GM19438 (cell line): ENCODE results near the gene TNFAIP3.

Experiments
- ATAC-seq: cut with Tn5 transposase; IDR thresholded peaks from one replicate; pipeline ENCODE4 v1.9.1; 2021; ENCODE audit warnings: low read depth; ENCODE audit not compliant: unreplicated experiment

TNFAIP3 gene

GRCh38 chr6:137894779-137895385 is 27.8 kb downstream of the TNFAIP3 start:
- no peak for ATAC-seq

- ATAC-seq = no peak
Measured at GRCh38 chr6:137896647-137897046, 29.6 kb downstream of the TNFAIP3 start.

- ATAC-seq = no peak
Measured at GRCh38 chr6:137900815-137901214, 33.8 kb downstream of the TNFAIP3 start.

- ATAC-seq = no peak
Measured at GRCh38 chr6:137901454-137901853, 34.4 kb downstream of the TNFAIP3 start.

GRCh38 chr6:137902699-137903098 is 35.6 kb downstream of the TNFAIP3 start:
- no peak for ATAC-seq

DNA sequence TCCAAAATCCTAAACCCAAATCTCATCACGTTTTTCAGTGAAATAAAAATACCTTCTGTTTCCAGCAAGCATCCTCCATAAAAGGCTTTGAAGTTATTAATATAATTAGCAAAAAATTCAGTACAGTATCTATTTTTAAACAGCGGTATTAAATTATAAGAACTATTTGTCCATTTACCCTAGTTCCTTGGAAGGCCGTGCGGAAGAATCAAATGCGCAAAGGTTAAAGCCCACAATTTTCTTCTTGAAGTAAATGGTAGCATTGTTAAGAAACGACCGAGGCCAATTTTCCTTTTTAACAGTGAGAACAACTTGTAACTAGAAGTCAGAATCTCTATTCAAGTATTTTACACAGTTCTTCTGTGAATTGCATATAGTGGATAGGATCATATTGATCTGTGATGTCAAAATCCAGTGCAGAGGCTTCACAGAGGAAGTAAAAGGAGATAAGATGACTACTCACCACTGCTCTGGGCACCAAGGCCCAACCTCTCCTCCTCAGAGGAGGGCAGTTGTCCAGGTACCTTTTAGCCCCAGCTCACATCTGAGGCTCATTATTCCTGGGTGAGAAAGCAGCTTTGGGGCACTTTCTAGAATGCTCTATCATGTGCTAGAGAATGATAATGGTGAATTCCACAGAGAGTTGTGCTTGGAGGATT is 36.3 kb downstream of the TNFAIP3 start:
- no peak for ATAC-seq

- peak; percentile 84 for ATAC-seq
Measured at GRCh38 chr6:137903933-137904821, 37.1 kb downstream of the TNFAIP3 start.

DNA sequence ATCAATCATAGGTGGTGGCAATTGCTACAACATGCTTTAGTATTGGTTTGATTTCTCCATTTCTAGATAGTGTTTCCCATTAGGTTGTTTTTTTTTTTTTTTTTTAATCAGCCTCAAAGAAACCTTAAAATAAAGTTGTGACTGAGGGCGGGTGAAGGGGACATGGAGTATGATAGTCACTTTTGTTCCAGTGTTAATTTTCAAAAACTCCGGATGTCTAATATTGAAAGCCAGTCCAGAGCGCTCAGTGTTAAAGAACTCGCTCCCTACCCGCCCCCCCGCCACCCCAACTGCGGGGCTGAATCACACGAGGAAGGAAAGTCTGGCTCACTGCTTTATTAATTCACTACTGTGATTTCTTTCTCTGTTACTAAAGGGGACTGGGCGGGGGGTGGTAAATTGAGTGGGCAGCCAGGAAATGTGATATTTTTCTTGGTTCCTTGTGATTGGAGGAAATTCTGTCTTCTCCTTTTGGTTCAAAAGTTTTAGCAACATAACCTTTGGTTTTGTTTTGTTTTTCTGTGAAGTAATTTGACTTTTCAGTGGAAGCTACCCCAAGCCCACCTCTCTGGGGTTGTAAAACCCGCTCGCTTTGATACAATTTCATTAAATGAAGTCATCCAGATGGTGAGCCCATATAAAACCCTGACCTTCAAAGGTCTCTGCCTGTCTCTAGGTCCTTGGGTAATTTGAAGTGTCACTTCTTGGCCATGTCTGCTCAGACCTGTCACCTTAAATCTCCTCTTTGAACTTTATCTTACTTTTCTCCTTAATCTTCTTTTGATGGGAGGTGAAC is 38.0 kb downstream of the TNFAIP3 start:
- ATAC-seq = peak; percentile 45

DNA sequence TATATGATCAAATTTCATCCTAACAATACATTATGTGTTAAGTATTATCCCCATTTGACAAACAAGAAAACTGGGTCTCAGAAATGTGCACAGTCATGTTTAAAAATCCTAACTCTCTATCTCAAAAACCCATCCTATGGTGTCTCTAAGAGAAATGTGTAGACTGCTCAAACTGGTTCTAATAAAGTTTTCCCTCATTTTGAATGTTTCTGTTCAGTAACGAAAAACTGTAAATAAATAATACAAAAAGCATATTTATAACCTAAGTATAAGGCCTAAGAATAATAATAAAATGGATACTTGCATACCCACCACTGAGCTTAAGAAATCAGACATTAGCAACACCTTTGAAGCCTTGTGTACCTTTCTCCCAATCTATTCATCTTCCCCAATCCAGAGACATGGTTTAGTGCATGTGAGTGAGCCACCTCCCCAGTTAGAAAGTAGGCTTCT is 39.0 kb downstream of the TNFAIP3 start:
- ATAC-seq = no peak

- ATAC-seq = no peak
Measured at GRCh38 chr6:137907170-137907569, 40.1 kb downstream of the TNFAIP3 start.

GRCh38 chr6:137909533-137909932 is 42.5 kb downstream of the TNFAIP3 start:
- no peak for ATAC-seq

DNA sequence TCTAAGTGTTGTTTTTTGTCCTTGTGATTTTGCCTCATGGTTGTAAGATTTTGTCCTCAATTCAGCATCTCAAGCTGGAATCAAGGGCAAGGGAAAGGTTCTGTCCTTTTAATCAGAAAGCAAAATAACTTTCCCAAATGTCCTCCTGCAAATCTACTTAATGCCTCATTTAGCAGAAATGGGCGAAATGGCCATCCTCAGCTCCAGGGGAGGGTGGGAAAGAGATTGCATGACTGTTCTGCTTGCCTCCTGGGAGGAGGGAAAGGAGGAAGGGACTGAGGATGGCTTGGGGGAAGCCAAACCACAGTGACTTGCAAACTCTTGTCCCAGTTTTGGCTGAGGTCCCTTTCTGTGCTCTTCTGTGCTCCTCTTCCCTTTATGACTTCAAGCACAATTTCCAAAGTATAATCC is 43.4 kb downstream of the TNFAIP3 start:
- no peak for ATAC-seq

DNA sequence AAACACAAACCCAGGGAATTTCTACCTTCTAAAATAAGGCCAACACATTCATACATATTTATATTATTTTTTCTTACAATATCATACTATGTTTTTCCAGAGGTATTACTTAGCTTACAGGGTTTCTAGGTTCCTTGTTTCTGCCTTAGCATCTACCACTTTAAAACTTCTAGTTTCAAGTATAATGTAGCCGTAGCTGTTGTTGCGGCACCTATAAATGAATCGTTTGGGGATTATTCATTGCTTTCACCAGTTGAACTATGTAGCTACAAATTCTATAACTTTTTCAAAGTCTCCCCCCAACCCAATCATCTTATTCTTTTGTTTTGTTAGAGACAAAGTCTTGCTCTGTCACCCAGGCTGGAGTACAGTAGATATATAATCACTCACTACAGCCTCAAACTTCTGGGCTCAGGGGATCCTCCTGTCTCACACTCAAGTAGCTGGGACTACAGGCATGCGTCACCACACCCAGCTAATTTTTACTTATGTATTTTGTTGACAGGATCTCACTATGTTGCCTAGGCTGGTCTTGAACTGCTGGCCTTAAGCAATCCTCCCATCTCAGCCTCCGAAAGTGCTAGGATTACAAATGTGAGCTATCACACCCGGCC is 43.9 kb downstream of the TNFAIP3 start:
- no peak for ATAC-seq

GRCh38 chr6:137911675-137912191 is 44.7 kb downstream of the TNFAIP3 start:
- peak; percentile 44 for ATAC-seq

- no peak for ATAC-seq
Measured at GRCh38 chr6:137912813-137913212, 45.8 kb downstream of the TNFAIP3 start.

DNA sequence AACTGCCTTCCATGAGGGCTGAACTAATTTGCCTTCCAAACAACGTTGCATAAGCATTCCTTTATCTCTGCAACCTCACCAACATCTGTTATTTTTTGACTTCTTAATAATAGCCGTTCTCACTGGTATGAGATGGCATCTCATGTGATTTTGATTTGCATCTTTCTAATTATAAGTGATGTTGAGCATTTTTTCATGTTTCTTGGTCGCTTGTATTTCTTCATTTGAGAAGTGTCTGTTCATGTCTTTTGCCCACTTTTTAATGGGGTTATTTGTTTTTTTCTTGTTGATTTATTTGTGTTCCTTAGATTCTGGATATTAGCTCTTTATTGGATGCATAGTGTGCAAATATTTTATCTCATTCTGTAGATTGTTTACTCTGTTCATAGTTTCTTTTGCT is 46.4 kb downstream of the TNFAIP3 start:
- no peak for ATAC-seq

DNA sequence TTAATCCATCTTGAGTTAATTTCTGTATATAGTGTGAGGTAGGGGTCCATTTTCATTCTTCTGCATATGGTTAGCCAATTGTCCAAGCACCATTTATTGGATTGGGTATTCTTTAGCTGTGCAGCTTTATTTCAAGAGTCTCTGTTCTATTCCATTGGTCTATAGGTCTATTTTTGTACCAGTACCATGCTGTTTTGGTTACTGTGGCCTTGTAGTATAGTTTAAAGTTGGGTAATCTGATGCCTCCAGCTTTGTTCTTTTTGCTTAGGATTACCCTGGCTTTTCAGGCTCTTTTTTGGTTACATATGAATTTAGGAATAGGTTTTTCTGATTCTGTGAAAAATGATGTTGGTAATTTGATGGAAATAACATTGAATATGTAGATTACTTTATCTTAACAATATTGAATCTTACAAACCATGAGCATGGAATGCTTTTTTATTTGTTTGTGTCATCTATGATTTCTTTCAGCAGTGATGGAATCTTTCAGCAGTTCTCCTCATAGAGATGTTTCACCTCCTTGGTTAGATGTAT is 47.0 kb downstream of the TNFAIP3 start:
- ATAC-seq = no peak

DNA sequence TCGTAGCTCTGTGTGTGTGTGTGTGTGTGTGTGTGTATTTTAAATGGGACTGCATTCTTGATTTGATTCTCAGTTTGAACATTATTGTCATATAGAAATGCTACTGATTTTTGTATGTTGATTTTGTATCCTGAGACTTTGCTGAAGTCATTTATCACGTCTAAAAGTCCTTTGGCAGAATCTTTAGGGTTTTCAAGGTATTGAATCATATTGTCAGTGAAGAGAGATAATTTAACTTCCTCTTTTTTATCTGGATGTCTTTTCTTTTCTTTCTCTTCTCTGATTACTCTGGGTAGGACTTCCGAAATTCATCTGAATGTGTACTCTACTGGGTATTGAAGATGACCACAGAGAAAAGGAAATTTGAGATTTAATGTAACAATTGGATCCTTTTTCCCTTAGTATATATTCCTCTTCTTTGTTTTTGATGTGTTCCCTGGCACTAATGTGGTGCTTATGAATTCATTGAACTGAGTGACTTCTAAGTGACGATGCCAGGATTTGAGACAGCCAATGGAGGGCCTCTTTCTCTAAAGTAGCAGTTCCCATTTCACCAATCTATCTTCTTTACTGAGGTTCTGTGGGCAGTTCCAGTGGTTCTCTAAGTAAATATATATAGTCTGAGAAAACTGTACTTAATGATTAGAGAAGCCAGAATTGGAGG is 47.6 kb downstream of the TNFAIP3 start:
- ATAC-seq = no peak

GRCh38 chr6:137915790-137916189 is 48.7 kb downstream of the TNFAIP3 start:
- no peak for ATAC-seq
